ENCODE data around the gene GPD2. TPM values are rescaled to one million over a fixed set of nuclear protein-coding genes. Genes with fewer than 3 reads are reported as not detected.

The GPD2 gene
- total RNA-seq, 4 donors from 2014 or later: 16.7 to 51.5 (median 26.8) TPM

- no peak overlapping the region for H3K27ac ChIP-seq
- ATAC-seq: no peak
- WGBS, 2 donors (ENCODE audit: low coverage in 1 of 2): 82 to 89% methylated on average over 2 of the region's 2 CpGs
- no peak for TF ChIP-seq POLR2AphosphoS5 (IDR thresholded peaks at IDR 0.05)
- no peak for TF ChIP-seq EP300 (IDR thresholded peaks at IDR 0.05)
- TF ChIP-seq POLR2A (IDR thresholded peaks at IDR 0.05): no peak
- no peaks in the 10 kb centered on the region for H3K9me3 ChIP-seq
- H3K27me3 ChIP-seq: no peaks in the 10 kb centered on the region
- no peak overlapping the region for H3K4me3 ChIP-seq
- no peaks in the 10 kb centered on the region for H3K36me3 ChIP-seq
- peaks cover 0 to 22% (median 0%) of the 10 kb centered on the region in 3 donors for H3K4me1 ChIP-seq
Observed at GRCh38 chr2:156455361-156455975, 19.3 kb downstream of the GPD2 start.

- no peak for TF ChIP-seq CTCF (IDR thresholded peaks at IDR 0.05)
- TF ChIP-seq POLR2AphosphoS5 (IDR thresholded peaks at IDR 0.05): no peak
- TF ChIP-seq POLR2A (IDR thresholded peaks at IDR 0.05): no peak
- TF ChIP-seq EP300 (IDR thresholded peaks at IDR 0.05): no peak
- Histone ChIP-seq H3K4me3 (no peak overlapping the region), H3K4me1 (peaks cover 0 to 23% (median 0%) of the 10 kb centered on the region in 3 donors)
Observed at GRCh38 chr2:156456616-156457015, 20.4 kb downstream of the GPD2 start.

GRCh38 chr2:156457523-156458517 lies 21.6 kb downstream of the GPD2 start:
- H3K27ac ChIP-seq: no peak overlapping the region
- no peaks in the 10 kb centered on the region for H3K27me3 ChIP-seq
- no peak for ATAC-seq
- no peak for TF ChIP-seq POLR2AphosphoS5 (IDR thresholded peaks at IDR 0.05)
- TF ChIP-seq POLR2A (IDR thresholded peaks at IDR 0.05): no peak
- TF ChIP-seq EP300 (IDR thresholded peaks at IDR 0.05): no peak
- TF ChIP-seq CTCF (IDR thresholded peaks at IDR 0.05): no peak
- no peaks in the 10 kb centered on the region for H3K9me3 ChIP-seq
- H3K4me1 ChIP-seq: peaks cover 0 to 22% (median 0%) of the 10 kb centered on the region in 3 donors
- 73 to 78% methylated on average over 7 to 8 of the region's 8 CpGs for WGBS, 2 donors (ENCODE audit: low coverage in 1 of 2)
- no peak overlapping the region for H3K4me3 ChIP-seq
- H3K36me3 ChIP-seq: no peaks in the 10 kb centered on the region

More at GRCh38 chr2:156456616-156457015, 20.4 kb downstream of the GPD2 start:
- H3K9me3 ChIP-seq: no peaks in the 10 kb centered on the region
- no peaks in the 10 kb centered on the region for H3K27me3 ChIP-seq
- 93% methylated on average over 3 of the region's 3 CpGs for WGBS, 2 donors (ENCODE audit: low coverage in 1 of 2)
- no peak overlapping the region for H3K27ac ChIP-seq
- H3K36me3 ChIP-seq: no peaks in the 10 kb centered on the region
- no peak for ATAC-seq

DNA sequence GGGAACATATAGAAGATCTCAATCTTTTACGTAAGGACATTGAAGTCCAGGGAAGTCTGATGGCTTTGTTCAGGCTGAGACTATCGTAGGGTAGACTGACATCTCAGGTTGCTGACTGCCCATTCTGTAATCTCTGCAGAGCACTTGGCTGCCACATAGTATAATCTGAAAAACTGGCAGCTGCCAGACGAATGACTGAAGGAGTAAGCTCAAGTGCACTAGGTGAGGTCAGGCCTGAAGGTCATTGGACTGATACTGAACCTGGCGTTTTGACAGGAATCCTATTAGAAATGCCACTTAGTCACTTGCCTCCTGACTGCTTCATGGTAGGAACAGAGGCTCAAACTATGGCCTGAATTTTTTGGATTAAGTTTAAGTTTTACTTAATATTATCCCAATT lies 23.5 kb downstream of the GPD2 start:
- H3K4me3 ChIP-seq: no peak overlapping the region
- no peaks in the 10 kb centered on the region for H3K9me3 ChIP-seq
- H3K36me3 ChIP-seq: no peaks in the 10 kb centered on the region
- H3K4me1 ChIP-seq: peaks cover 0 to 20% (median 0%) of the 10 kb centered on the region in 3 donors
- no peak for TF ChIP-seq EP300 (IDR thresholded peaks at IDR 0.05)
- no peak for TF ChIP-seq POLR2A (IDR thresholded peaks at IDR 0.05)
- TF ChIP-seq CTCF (IDR thresholded peaks at IDR 0.05): no peak
- no peak for TF ChIP-seq POLR2AphosphoS5 (IDR thresholded peaks at IDR 0.05)
- no peaks in the 10 kb centered on the region for H3K27me3 ChIP-seq
- no peak for ATAC-seq
- H3K27ac ChIP-seq: no peak overlapping the region
- WGBS, 2 donors (ENCODE audit: low coverage in 1 of 2): 69 to 100% methylated on average over 2 to 4 of the region's 4 CpGs

DNA sequence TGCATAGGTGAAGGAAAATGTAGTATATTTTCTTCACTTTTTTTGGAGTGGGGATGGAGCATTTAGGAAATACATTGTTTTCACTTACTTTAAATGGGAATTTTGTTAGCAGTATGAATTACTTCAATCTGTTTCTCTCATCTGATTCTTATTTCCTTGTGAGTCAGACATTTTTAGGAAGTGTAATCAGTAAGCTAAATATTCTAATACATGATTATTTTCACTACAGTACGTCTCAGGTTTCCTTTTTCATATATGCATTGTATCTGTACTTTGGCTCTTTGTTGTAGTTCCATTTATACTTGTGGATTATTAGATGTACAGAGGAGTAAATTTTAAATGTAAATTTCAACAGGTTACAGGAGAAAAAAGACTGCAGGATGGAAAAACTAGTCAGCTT lies 27.9 kb downstream of the GPD2 start:
- Histone ChIP-seq H3K27me3 (no peaks in the 10 kb centered on the region), H3K36me3 (no peaks in the 10 kb centered on the region), H3K4me1 (peaks cover 6 to 44% (median 14%) of the 10 kb centered on the region in 3 donors), H3K9me3 (no peaks in the 10 kb centered on the region), H3K4me3 (no peak overlapping the region), H3K27ac (no peak overlapping the region)
- 36 to 57% methylated on average over 1 of the region's 1 CpG for WGBS, 2 donors (ENCODE audit: low coverage in 1 of 2)
- ATAC-seq: no peak
- TF ChIP-seq EP300 (IDR thresholded peaks at IDR 0.05): no peak
- no peak for TF ChIP-seq POLR2A (IDR thresholded peaks at IDR 0.05)
- no peak for TF ChIP-seq CTCF (IDR thresholded peaks at IDR 0.05)
- no peak for TF ChIP-seq POLR2AphosphoS5 (IDR thresholded peaks at IDR 0.05)
